Tibial nerve (tissue), 4 donors: ENCODE data around the gene KMT5C.

Source experiments
- EP300 ChIP-seq, 2 donors: sonication (generic); formaldehyde crosslinking; IDR thresholded peaks; one replicate each; pipeline ENCODE4 v1.6.1; 2017; ENCODE audit warnings: antibody characterized with exemption in 2 of 2, mild to moderate bottlenecking in 1 of 2
- POLR2A ChIP-seq, 2 donors: fragments of 450-650 bp; IDR thresholded peaks; one replicate each; pipeline ENCODE4 v1.6.1; 2017; ENCODE audit warnings: antibody characterized with exemption in 2 of 2, mild to moderate bottlenecking in 2 of 2, moderate library complexity in 2 of 2
- TF ChIP-seq, protein P1 (sequence below), 5 experiments: fragments of 200-600 bp in 3 of 5; fragments of 450-650 bp in 2 of 5; sonication (generic) in 3 of 5; IDR thresholded peaks; one replicate each; pipeline ENCODE4 v1.5.1; 2016 to 2019; ENCODE audit warnings: antibody characterized with exemption in 5 of 5, mild to moderate bottlenecking in 3 of 5, moderate library complexity in 2 of 5

- TF ChIP-seq, protein P1, sequence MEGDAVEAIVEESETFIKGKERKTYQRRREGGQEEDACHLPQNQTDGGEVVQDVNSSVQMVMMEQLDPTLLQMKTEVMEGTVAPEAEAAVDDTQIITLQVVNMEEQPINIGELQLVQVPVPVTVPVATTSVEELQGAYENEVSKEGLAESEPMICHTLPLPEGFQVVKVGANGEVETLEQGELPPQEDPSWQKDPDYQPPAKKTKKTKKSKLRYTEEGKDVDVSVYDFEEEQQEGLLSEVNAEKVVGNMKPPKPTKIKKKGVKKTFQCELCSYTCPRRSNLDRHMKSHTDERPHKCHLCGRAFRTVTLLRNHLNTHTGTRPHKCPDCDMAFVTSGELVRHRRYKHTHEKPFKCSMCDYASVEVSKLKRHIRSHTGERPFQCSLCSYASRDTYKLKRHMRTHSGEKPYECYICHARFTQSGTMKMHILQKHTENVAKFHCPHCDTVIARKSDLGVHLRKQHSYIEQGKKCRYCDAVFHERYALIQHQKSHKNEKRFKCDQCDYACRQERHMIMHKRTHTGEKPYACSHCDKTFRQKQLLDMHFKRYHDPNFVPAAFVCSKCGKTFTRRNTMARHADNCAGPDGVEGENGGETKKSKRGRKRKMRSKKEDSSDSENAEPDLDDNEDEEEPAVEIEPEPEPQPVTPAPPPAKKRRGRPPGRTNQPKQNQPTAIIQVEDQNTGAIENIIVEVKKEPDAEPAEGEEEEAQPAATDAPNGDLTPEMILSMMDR (IDR thresholded peaks at IDR 0.05), result no peak
- TF ChIP-seq POLR2A (IDR thresholded peaks at IDR 0.05), result no peak
- no peak for TF ChIP-seq EP300 (IDR thresholded peaks at IDR 0.05)
These were observed 18.7 kb upstream of the KMT5C start for GRCh38 chr19:55320844-55321419.
